ENCODE results near the gene WWOX. TPM values are rescaled to one million over a fixed set of nuclear protein-coding genes. Genes with fewer than 3 reads are reported as not detected.

Gene WWOX
- polyA plus RNA-seq, 2 of the 4 experiments (the other 2 are of a cell fraction), result 16.0 to 17.2 TPM

- TF ChIP-seq TP53 (CRISPR knock-in tag; IDR thresholded peaks at IDR 0.05) (no peak), CHD4 (IDR thresholded peaks at IDR 0.05; ENCODE audit: borderline replicate concordance) (no peak), ELK1 (IDR thresholded peaks at IDR 0.05; ENCODE audit: low read depth, low read length) (no peak), NR3C1 (IDR thresholded peaks at IDR 0.05) (no peak), POLR2A (IDR thresholded peaks at IDR 0.05; ENCODE audit: low read length) (no peak), ESRRA (IDR thresholded peaks at IDR 0.05; ENCODE audit: borderline replicate concordance, low read length) (no peak), TFCP2L1 (CRISPR knock-in tag; IDR thresholded peaks at IDR 0.05) (no peak), MYC (IDR thresholded peaks at IDR 0.05; ENCODE audit: borderline replicate concordance, low read length) (no peak), FOSL2 (IDR thresholded peaks at IDR 0.05) (no peak), FOSL2 (CRISPR knock-in tag; IDR thresholded peaks at IDR 0.05) (no peak), EHF (CRISPR knock-in tag; IDR thresholded peaks at IDR 0.05) (no peak), CTCF (IDR thresholded peaks at IDR 0.05) (no peak), ZC3H11A (IDR thresholded peaks at IDR 0.05) (no peak)
- Histone ChIP-seq H3K27ac (no peak overlapping the region), H3K9me3 (no peaks in the 10 kb centered on the region), H3K4me1 (no peaks in the 10 kb centered on the region), H3K4me3 (no peak overlapping the region), H3K4me2 (no peak overlapping the region)
- DNase-seq (ENCODE audit: low read depth in 1 of 2, low spot score in 1 of 2) (no peak), FAIRE-seq (no peak), ATAC-seq (no peak)
- POLR2A ChIA-PET, result no interaction called here
- CTCF ChIA-PET, result no interaction called here
- WGBS (ENCODE audit: missing lambda C conversion rate), result 75% methylated on average over 6 of the region's 6 CpGs
These were observed 331.7 kb downstream of the WWOX start for GRCh38 chr16:78431004-78431670.

GRCh38 chr16:78431701-78432100 is 332.2 kb downstream of the WWOX start:
- FAIRE-seq (no peak), ATAC-seq (no peak)

More at GRCh38 chr16:78431701-78432100, 332.2 kb downstream of the WWOX start:
- Histone ChIP-seq H3K4me3 (no peak overlapping the region), H3K4me2 (no peak overlapping the region), H3K4me1 (no peaks in the 10 kb centered on the region), H3K27ac (no peak overlapping the region), H3K9me3 (no peaks in the 10 kb centered on the region)
- CTCF ChIA-PET, result no interaction called here
- WGBS (ENCODE audit: missing lambda C conversion rate), result 82% methylated on average over 3 of the region's 3 CpGs
- TF ChIP-seq ELK1 (IDR thresholded peaks at IDR 0.05; ENCODE audit: low read depth, low read length), result no peak
- no peak for TF ChIP-seq EHF (CRISPR knock-in tag; IDR thresholded peaks at IDR 0.05)
- TF ChIP-seq SREBF2 (IDR thresholded peaks at IDR 0.05), result no peak
- no peak for TF ChIP-seq E2F6 (IDR thresholded peaks at IDR 0.05; ENCODE audit: borderline replicate concordance, low read depth)
- no peak for TF ChIP-seq MAX (IDR thresholded peaks at IDR 0.05)
- no peak for TF ChIP-seq CEBPB (IDR thresholded peaks at IDR 0.05)
- no peak for TF ChIP-seq RFX5 (IDR thresholded peaks at IDR 0.05)
- no peak for TF ChIP-seq CHD4 (IDR thresholded peaks at IDR 0.05; ENCODE audit: borderline replicate concordance)
- TF ChIP-seq PHF8 (IDR thresholded peaks at IDR 0.05; ENCODE audit: borderline replicate concordance, low read depth), result no peak
- POLR2A ChIA-PET, result no interaction called here
- no peak for DNase-seq (ENCODE audit: low read depth in 1 of 2, low spot score in 1 of 2)
